Superior temporal gyrus (tissue), 1 donor: ENCODE results near the gene TBCK.
A peak's percentile ranks its signal among the peaks of the same experiment; 100 is the strongest.
"Not testable (repeated sequence)": the region's sequence is repeated elsewhere in the genome, so short reads cannot be mapped to it uniquely, and the experiment has no call there.

ENCODE experiments used
- DNase-seq: peaks from one replicate; pipeline ENCODE4 v3.0.0-alpha.2; 2016; ENCODE audit errors: extremely low spot score

The TBCK gene

GRCh38 chr4:106213291-106213690 is 102.7 kb downstream of the TBCK start:
- not testable (repeated sequence) for DNase-seq

GRCh38 chr4:106210021-106210420 is 106.0 kb downstream of the TBCK start:
- DNase-seq = no peak

- no peak for DNase-seq
These were observed 107.2 kb downstream of the TBCK start for GRCh38 chr4:106208481-106209460.

GRCh38 chr4:106201373-106201772 is 114.6 kb downstream of the TBCK start:
- DNase-seq = peak; percentile 59

GRCh38 chr4:106195435-106195950 is 120.5 kb downstream of the TBCK start:
- no peak for DNase-seq

GRCh38 chr4:106194801-106195200 is 121.2 kb downstream of the TBCK start:
- DNase-seq = no peak

- no peak for DNase-seq
These were observed 123.9 kb downstream of the TBCK start for GRCh38 chr4:106192131-106192530.

GRCh38 chr4:106186201-106186600 is 129.8 kb downstream of the TBCK start:
- no peak for DNase-seq

GRCh38 chr4:106183551-106183950 is 132.5 kb downstream of the TBCK start:
- DNase-seq = no peak

GRCh38 chr4:106172861-106173260 is 143.1 kb downstream of the TBCK start:
- DNase-seq = no peak

GRCh38 chr4:106165351-106166010 is 150.5 kb downstream of the TBCK start:
- no peak for DNase-seq

GRCh38 chr4:106162278-106162677 is 153.7 kb downstream of the TBCK start:
- DNase-seq = no peak

- no peak for DNase-seq
These were observed 155.4 kb downstream of the TBCK start for GRCh38 chr4:106160560-106160959.

GRCh38 chr4:106149911-106150310 is 166.1 kb downstream of the TBCK start:
- DNase-seq = no peak

- DNase-seq = no peak
These were observed 167.0 kb downstream of the TBCK start for GRCh38 chr4:106149026-106149425.

GRCh38 chr4:106142616-106143127 is 173.3 kb downstream of the TBCK start:
- no peak for DNase-seq

GRCh38 chr4:106140601-106141000 is 175.4 kb downstream of the TBCK start:
- no peak for DNase-seq

GRCh38 chr4:106136777-106137331 is 179.2 kb downstream of the TBCK start:
- DNase-seq = no peak

- DNase-seq = no peak
These were observed 184.0 kb downstream of the TBCK start for GRCh38 chr4:106132045-106132444.

GRCh38 chr4:106126062-106126461 is 189.9 kb downstream of the TBCK start:
- DNase-seq = no peak

- not testable (repeated sequence) for DNase-seq
These were observed 196.0 kb downstream of the TBCK start for GRCh38 chr4:106119949-106120555.

- no peak for DNase-seq
These were observed 200.0 kb downstream of the TBCK start for GRCh38 chr4:106116025-106116424.
